Peyer's patch (tissue), 4 donors: ENCODE results near the gene WWOX. TPM values are rescaled to one million over a fixed set of nuclear protein-coding genes. Genes with fewer than 3 reads are reported as not detected.

ENCODE experiments used
- DNase-seq, 3 donors: peaks; one replicate each; pipeline ENCODE4 v3.0.0-alpha.2; 2017 to 2019
- H3K27ac ChIP-seq, 4 donors: fragments of 200-600 bp; sonication (generic); one replicate each; pipeline ENCODE4 v1.5.1; 2016 to 2019
- H3K27me3 ChIP-seq, 2 donors: fragments of 200-600 bp; sonication (generic); one replicate each; pipeline ENCODE4 v1.5.1; 2019
- H3K36me3 ChIP-seq, 3 donors: fragments of 200-600 bp; sonication (generic); one replicate each; pipeline ENCODE4 v1.5.1; 2016 to 2019
- H3K4me1 ChIP-seq, 4 donors: fragments of 200-600 bp; sonication (generic); one replicate each; pipeline ENCODE4 v1.5.1; 2016 to 2019
- H3K4me3 ChIP-seq, 4 donors: fragments of 200-600 bp; sonication (generic); 1 replicate in 3 of 4; 2 replicates in 1 of 4; pipeline ENCODE4 v1.5.1; 2016 to 2019; ENCODE audit warnings: mild to moderate bottlenecking in 1 of 4
- H3K9me3 ChIP-seq, 4 donors: fragments of 200-600 bp; sonication (generic); one replicate each; pipeline ENCODE4 v1.5.1; 2016 to 2019; ENCODE audit warnings: mild to moderate bottlenecking in 1 of 4
- CTCF ChIP-seq, 6 experiments: fragments of 450-650 bp in 4 of 6; fragments of 200-600 bp in 2 of 6; sonication (generic) in 1 of 6; IDR thresholded peaks; one replicate each; pipeline ENCODE4 v1.5.1; 2017 to 2019; ENCODE audit warnings: antibody characterized with exemption in 6 of 6, mild to moderate bottlenecking in 3 of 6, moderate library complexity in 1 of 6
- POLR2A ChIP-seq, 2 donors: fragments of 450-650 bp; IDR thresholded peaks; one replicate each; pipeline ENCODE4 v1.5.1; 2017; ENCODE audit warnings: antibody characterized with exemption in 2 of 2, mild to moderate bottlenecking in 2 of 2, moderate library complexity in 2 of 2
- total RNA-seq, 4 donors: library from RNA; depleted of rRNA; stranded (reverse); fragments of >200 nt; gene quantifications; one replicate each; pipeline ENCODE4 v1.1.0, GENCODE V29; 2016

Gene WWOX
- total RNA-seq, 4 donors from 2014 or later = 17.3 to 197 (median 57.5) TPM

- Histone ChIP-seq H3K4me1 (no peaks in the 10 kb centered on the region), H3K4me3 (no peak overlapping the region), H3K36me3 (no peaks in the 10 kb centered on the region), H3K27me3 (no peaks in the 10 kb centered on the region), H3K27ac (no peak overlapping the region), H3K9me3 (no peaks in the 10 kb centered on the region)
- TF ChIP-seq CTCF (IDR thresholded peaks at IDR 0.05) (no peak), POLR2A (IDR thresholded peaks at IDR 0.05) (no peak)
- no peak for DNase-seq
Measured at GRCh38 chr16:79110242-79110641, 1010.8 kb downstream of the WWOX start.

- H3K36me3 ChIP-seq = no peaks in the 10 kb centered on the region
- H3K27ac ChIP-seq = no peak overlapping the region
- H3K27me3 ChIP-seq = no peaks in the 10 kb centered on the region
- DNase-seq = no peak
- H3K4me3 ChIP-seq = no peak overlapping the region
- no peaks in the 10 kb centered on the region for H3K9me3 ChIP-seq
- H3K4me1 ChIP-seq = no peaks in the 10 kb centered on the region
- TF ChIP-seq POLR2A (IDR thresholded peaks at IDR 0.05) = no peak
- no peak for TF ChIP-seq CTCF (IDR thresholded peaks at IDR 0.05)
Measured at GRCh38 chr16:79110953-79111352, 1011.5 kb downstream of the WWOX start.

- no peak overlapping the region for H3K4me3 ChIP-seq
- H3K27ac ChIP-seq = no peak overlapping the region
- H3K9me3 ChIP-seq = no peaks in the 10 kb centered on the region
- H3K36me3 ChIP-seq = no peaks in the 10 kb centered on the region
- H3K4me1 ChIP-seq = no peaks in the 10 kb centered on the region
- DNase-seq = no peak
- no peak for TF ChIP-seq POLR2A (IDR thresholded peaks at IDR 0.05)
- no peak for TF ChIP-seq CTCF (IDR thresholded peaks at IDR 0.05)
- no peaks in the 10 kb centered on the region for H3K27me3 ChIP-seq
Measured at GRCh38 chr16:79112462-79112861, 1013.0 kb downstream of the WWOX start.

GRCh38 chr16:79113826-79114225 is 1014.4 kb downstream of the WWOX start:
- DNase-seq = no peak
- no peaks in the 10 kb centered on the region for H3K27me3 ChIP-seq
- H3K4me3 ChIP-seq = no peak overlapping the region
- TF ChIP-seq CTCF (IDR thresholded peaks at IDR 0.05) = no peak
- no peak for TF ChIP-seq POLR2A (IDR thresholded peaks at IDR 0.05)
- no peaks in the 10 kb centered on the region for H3K9me3 ChIP-seq
- H3K27ac ChIP-seq = no peak overlapping the region
- no peaks in the 10 kb centered on the region for H3K4me1 ChIP-seq
- no peaks in the 10 kb centered on the region for H3K36me3 ChIP-seq

- no peak for DNase-seq
- no peaks in the 10 kb centered on the region for H3K36me3 ChIP-seq
- no peak overlapping the region for H3K27ac ChIP-seq
- TF ChIP-seq POLR2A (IDR thresholded peaks at IDR 0.05) (no peak), CTCF (IDR thresholded peaks at IDR 0.05) (no peak)
- no peaks in the 10 kb centered on the region for H3K9me3 ChIP-seq
- H3K4me1 ChIP-seq = no peaks in the 10 kb centered on the region
- H3K27me3 ChIP-seq = no peaks in the 10 kb centered on the region
- no peak overlapping the region for H3K4me3 ChIP-seq
Measured at GRCh38 chr16:79114759-79115158, 1015.3 kb downstream of the WWOX start.

- H3K27ac ChIP-seq = no peak overlapping the region
- TF ChIP-seq CTCF (IDR thresholded peaks at IDR 0.05) (no peak), POLR2A (IDR thresholded peaks at IDR 0.05) (no peak)
- H3K4me1 ChIP-seq = no peaks in the 10 kb centered on the region
- no peaks in the 10 kb centered on the region for H3K9me3 ChIP-seq
- H3K36me3 ChIP-seq = no peaks in the 10 kb centered on the region
- no peaks in the 10 kb centered on the region for H3K27me3 ChIP-seq
- no peak for DNase-seq
- H3K4me3 ChIP-seq = no peak overlapping the region
Measured at GRCh38 chr16:79121906-79122305, 1022.5 kb downstream of the WWOX start.
